HG02588 (cell line): Measurements from ENCODE around the gene CD48.
"Not testable (repeated sequence)": the region's sequence is repeated elsewhere in the genome, so short reads cannot be mapped to it uniquely, and the experiment has no call there.

Experiments used
- ATAC-seq: cut with Tn5 transposase; IDR thresholded peaks from one replicate; pipeline ENCODE4 v1.9.1; 2021; ENCODE audit warnings: mild to moderate bottlenecking, moderate library complexity; ENCODE audit not compliant: unreplicated experiment

CD48 gene

GRCh38 chr1:160742428-160743127 is 31.0 kb upstream of the CD48 start:
- no peak for ATAC-seq

GRCh38 chr1:160741612-160742348 is 30.2 kb upstream of the CD48 start:
- no peak for ATAC-seq

GRCh38 chr1:160741092-160741501 is 29.5 kb upstream of the CD48 start:
- no peak for ATAC-seq

- no peak for ATAC-seq
Measured at GRCh38 chr1:160740133-160740688, 28.6 kb upstream of the CD48 start.

- peak; percentile 55 for ATAC-seq
Measured at GRCh38 chr1:160739098-160739511, 27.5 kb upstream of the CD48 start, which contains the start of gene SLAMF7. Gene SLAMF7, plus strand, starts transcription at chr1:160739247. Its CDS starts 55 bp downstream, at chr1:160739302.

- ATAC-seq = no peak
Measured at GRCh38 chr1:160738271-160738670, 26.6 kb upstream of the CD48 start.

- ATAC-seq = no peak
Measured at GRCh38 chr1:160734301-160734700, 22.7 kb upstream of the CD48 start.

GRCh38 chr1:160733898-160734297 is 22.3 kb upstream of the CD48 start:
- ATAC-seq = no peak

- peak; percentile 68 for ATAC-seq
Measured at GRCh38 chr1:160731990-160732389, 20.4 kb upstream of the CD48 start.

GRCh38 chr1:160731564-160731963 is 19.9 kb upstream of the CD48 start:
- not testable (repeated sequence) for ATAC-seq

- ATAC-seq = no peak
Measured at GRCh38 chr1:160727316-160727640, 15.7 kb upstream of the CD48 start.

GRCh38 chr1:160726498-160727315 is 15.1 kb upstream of the CD48 start:
- ATAC-seq = peak; percentile 48

- ATAC-seq = peak; percentile 42
Measured at GRCh38 chr1:160726114-160726497, 14.5 kb upstream of the CD48 start.

GRCh38 chr1:160724465-160725242 is 13.0 kb upstream of the CD48 start:
- no peak for ATAC-seq

- no peak for ATAC-seq
Measured at GRCh38 chr1:160723332-160723731, 11.7 kb upstream of the CD48 start.

GRCh38 chr1:160722726-160723125 is 11.1 kb upstream of the CD48 start:
- ATAC-seq = no peak

- ATAC-seq = no peak
Measured at GRCh38 chr1:160721473-160721872, 9.9 kb upstream of the CD48 start.

- ATAC-seq = no peak
Measured at GRCh38 chr1:160720356-160721085, 8.9 kb upstream of the CD48 start.

GRCh38 chr1:160718210-160718609 is 6.6 kb upstream of the CD48 start:
- no peak for ATAC-seq

GRCh38 chr1:160717306-160717705 is 5.7 kb upstream of the CD48 start:
- ATAC-seq = no peak
